ENCODE data around the gene PFN2.

- TF ChIP-seq CTCF (conservative IDR thresholded peaks at IDR 0.05; ENCODE audit: low read length) (no peak), EZH2phosphoT487 (IDR thresholded peaks at IDR 0.05; ENCODE audit: borderline replicate concordance) (no peak)
Measured at GRCh38 chr3:149990423-149990948, 19.8 kb upstream of the PFN2 start.

Data from Loucy (cell line).